ENCODE data around the gene TMEM115.

DNA sequence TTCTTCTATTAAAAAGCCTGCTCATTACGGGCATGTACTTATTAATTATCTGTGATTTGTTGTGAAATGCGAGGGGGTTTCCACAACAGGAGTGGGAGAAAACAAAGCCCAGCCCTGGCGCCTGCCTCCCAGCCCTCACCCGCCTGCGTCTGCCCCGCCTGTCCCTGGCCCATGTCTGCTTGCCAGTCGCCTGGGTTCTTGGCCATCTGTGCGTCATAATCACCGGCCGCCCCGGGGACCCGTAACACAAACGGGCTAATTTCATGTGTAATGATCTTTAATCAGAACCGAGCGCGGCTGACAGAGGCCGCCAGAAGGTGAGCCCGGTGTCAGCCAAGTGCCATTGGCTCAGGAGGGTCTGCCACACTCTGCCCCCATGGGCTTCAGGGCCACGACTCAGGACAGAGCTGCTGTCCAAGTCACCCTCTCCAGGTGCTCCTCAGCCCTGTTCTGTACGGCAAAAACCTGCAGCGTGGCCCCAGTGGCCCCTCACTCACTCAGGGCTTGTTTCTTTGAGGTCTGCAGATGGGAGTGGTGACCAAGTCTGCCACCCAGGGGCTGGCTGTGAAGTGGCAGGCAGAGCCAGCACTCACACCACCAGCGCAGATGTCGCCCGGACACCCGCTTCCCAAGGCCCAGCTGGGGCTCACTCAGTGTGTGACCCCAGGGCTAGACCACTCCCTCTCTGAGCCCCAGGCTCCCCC lies 28.8 kb upstream of the TMEM115 start:
- TF ChIP-seq CTCF (IDR thresholded peaks at IDR 0.05) (no peak), POLR2A (IDR thresholded peaks at IDR 0.05) (no peak)

Measured in thyroid gland (tissue), 4 donors.